SK-N-SH (cell line): ENCODE measurements around the gene C20orf204. TPM values are rescaled to one million over a fixed set of nuclear protein-coding genes. Genes with fewer than 3 reads are reported as not detected.

Experiments
- CTCF ChIA-PET: fragments of 300-600, 350-600 bp; formaldehyde crosslinking; extraction: SDS; loops from one replicate; lab custom pipeline; 2021; lab: Yijun Ruan, JAX
- POLR2A ChIA-PET: fragments of 350-600 bp; sonication (Branson Sonifier 250); formaldehyde crosslinking; extraction: SDS; loops from one replicate; lab custom pipeline; 2020; ENCODE audit warnings: antibody characterized with exemption, inconsistent platforms; lab: Yijun Ruan, JAX
- DNase-seq: peaks from one replicate; pipeline ENCODE4 v3.0.0; 2012
- H2AFZ ChIP-seq: fragments of 200-600 bp; sonication (generic); 2 replicates; pipeline ENCODE4 v1.8.1; 2016; ENCODE audit warnings: antibody characterized with exemption, mild to moderate bottlenecking, low read depth
- H3F3A ChIP-seq: fragments of 200-600 bp; sonication (generic); replicated peaks from 2 replicates; pipeline ENCODE3; 2016; ENCODE audit warnings: antibody characterized with exemption, mild to moderate bottlenecking; ENCODE audit not compliant: insufficient read depth
- H3K27ac ChIP-seq, 2 experiments: fragments of 200-500 bp in 1 of 2; fragments of 200-600 bp in 1 of 2; sonication (Bioruptor generic) in 1 of 2; sonication (generic), shearing (Covaris generic) in 1 of 2; 2 replicates each; pipeline versions ENCODE4 v1.5.1 to v1.6.1; 2014 to 2016; ENCODE audit warnings: low read depth in 2 of 2, inconsistent platforms in 1 of 2, low read length in 1 of 2, mild to moderate bottlenecking in 1 of 2, mixed read lengths in 1 of 2
- H3K27me3 ChIP-seq: fragments of 200-600 bp; sonication (generic), shearing (Covaris generic); 2 replicates; pipeline ENCODE4 v1.6.1; 2016; ENCODE audit warnings: mixed run types; ENCODE audit not compliant: insufficient read depth
- H3K36me3 ChIP-seq, 2 experiments: fragments of 200-500 bp in 1 of 2; fragments of 200-600 bp in 1 of 2; sonication (Bioruptor generic) in 1 of 2; sonication (generic) in 1 of 2; replicated peaks in 1 of 2; 2 replicates each; pipeline versions ENCODE3 to v1.5.1; 2014 to 2016; ENCODE audit warnings: low read length in 1 of 2, mild to moderate bottlenecking in 1 of 2; ENCODE audit not compliant: insufficient read depth in 2 of 2, control insufficient read depth in 1 of 2
- H3K4me1 ChIP-seq, 2 experiments: fragments of 200-500 bp in 1 of 2; fragments of 200-600 bp in 1 of 2; sonication (Bioruptor generic) in 1 of 2; sonication (generic), shearing (Covaris generic) in 1 of 2; 2 replicates each; pipeline versions ENCODE4 v1.5.1 to v1.6.1; 2014 to 2016; ENCODE audit warnings: low read depth in 1 of 2, low read length in 1 of 2, mixed run types in 1 of 2; ENCODE audit not compliant: insufficient read depth in 2 of 2, control insufficient read depth in 1 of 2
- H3K4me2 ChIP-seq: fragments of 200-600 bp; sonication (generic), shearing (Covaris generic); 2 replicates; pipeline ENCODE4 v1.6.1; 2017; ENCODE audit warnings: mixed run types
- H3K4me3 ChIP-seq, 2 experiments: fragments of 200-500 bp in 1 of 2; fragments of 200-600 bp in 1 of 2; sonication (Bioruptor generic) in 1 of 2; sonication (generic), shearing (Covaris generic) in 1 of 2; 2 replicates each; pipeline versions ENCODE4 v1.5.1 to v1.8.1; 2014 to 2016; ENCODE audit warnings: low read depth in 2 of 2, inconsistent platforms in 1 of 2, low read length in 1 of 2, mild to moderate bottlenecking in 1 of 2, mixed read lengths in 1 of 2, moderate library complexity in 1 of 2
- H3K79me2 ChIP-seq: fragments of 200-600 bp; sonication (generic); 2 replicates; pipeline ENCODE4 v1.8.1; 2017; ENCODE audit warnings: mild to moderate bottlenecking; ENCODE audit not compliant: insufficient read depth
- H3K9ac ChIP-seq: fragments of 200-600 bp; sonication (generic); 2 replicates; pipeline ENCODE4 v1.6.1; 2017; ENCODE audit warnings: mixed run types
- H3K9me2 ChIP-seq: fragments of 200-600 bp; sonication (generic); 2 replicates; pipeline ENCODE4 v1.6.1; 2017; ENCODE audit warnings: mixed run types
- H3K9me3 ChIP-seq: fragments of 200-600 bp; sonication (generic); 2 replicates; pipeline ENCODE4 v1.6.1; 2017; ENCODE audit warnings: mixed run types, mild to moderate bottlenecking, moderate library complexity
- H4K20me1 ChIP-seq: fragments of 200-600 bp; sonication (generic); 2 replicates; pipeline ENCODE4 v1.6.1; 2017; ENCODE audit warnings: mild to moderate bottlenecking, mixed run types; ENCODE audit not compliant: insufficient read depth
- EP300 ChIP-seq, 2 experiments: IDR thresholded peaks; 2 replicates each; pipeline versions ENCODE4 v1.4.0 to v1.6.1; 2012; ENCODE audit warnings: borderline replicate concordance in 1 of 2, low read depth in 1 of 2, low read length in 1 of 2
- EZH2phosphoT487 ChIP-seq: fragments of 200-600 bp; sonication (generic); IDR thresholded peaks from 2 replicates; pipeline ENCODE4 v1.6.1; 2017; ENCODE audit warnings: low read depth, mixed run types, mild to moderate bottlenecking, antibody characterized with exemption, moderate library complexity, borderline replicate concordance
- FOXJ3 ChIP-seq: sonication (generic); formaldehyde crosslinking; IDR thresholded peaks from 2 replicates; pipeline ENCODE4 v1.5.1; 2020; ENCODE audit warnings: mild to moderate bottlenecking, missing genetic modification reagents
- FOXM1 ChIP-seq: IDR thresholded peaks from 2 replicates; pipeline ENCODE4 v1.4.0; 2012; ENCODE audit warnings: low read depth, mild to moderate bottlenecking
- GABPA ChIP-seq: IDR thresholded peaks from 2 replicates; pipeline ENCODE4 v1.4.0; 2012; ENCODE audit warnings: low read depth, mild to moderate bottlenecking
- JUND ChIP-seq: IDR thresholded peaks from 2 replicates; pipeline ENCODE4 v1.4.0; 2012
- NFIC ChIP-seq: IDR thresholded peaks from 2 replicates; pipeline ENCODE4 v1.4.0; 2012; ENCODE audit warnings: borderline replicate concordance
- PBX3 ChIP-seq: IDR thresholded peaks from 2 replicates; pipeline ENCODE4; 2012
- RAD21 ChIP-seq: IDR thresholded peaks from 2 replicates; pipeline ENCODE4 v1.6.1; 2012; ENCODE audit warnings: mild to moderate bottlenecking, low read length
- RCOR1 ChIP-seq: fragments of 150-350 bp; IDR thresholded peaks from 2 replicates; pipeline ENCODE4 v1.6.1; 2017; ENCODE audit warnings: antibody characterized with exemption, low read length
- SIN3A ChIP-seq: IDR thresholded peaks from 2 replicates; pipeline ENCODE4 v1.6.1; 2012; ENCODE audit warnings: low read depth, mild to moderate bottlenecking, low read length, moderate library complexity, borderline replicate concordance
- TAF1 ChIP-seq: IDR thresholded peaks from 2 replicates; pipeline ENCODE4 v1.6.1; 2012; ENCODE audit warnings: low read depth, mild to moderate bottlenecking, low read length, moderate library complexity, borderline replicate concordance
- TCF12 ChIP-seq: IDR thresholded peaks from 2 replicates; pipeline ENCODE4 v1.4.0; 2012
- WGBS: methylation state at CpG from one replicate; pipeline ENCODE4 v1.1.6; 2017; ENCODE audit warnings: low lambda C conversion rate; 5-methylcytosine and 5-hydroxymethylcytosine counted together
- polyA plus RNA-seq, 3 experiments: library from polyadenylated mRNA; depleted of rRNA; stranded (reverse); fragments of >200 nt; gene quantifications; 2 replicates each; pipeline ENCODE4 v1.2.3, GENCODE V29; 2012
- TF ChIP-seq, protein P1 (sequence below): fragments of 150-350 bp; IDR thresholded peaks from 2 replicates; pipeline ENCODE4 v1.6.1; 2017; ENCODE audit warnings: antibody characterized with exemption, low read length, low read depth, borderline replicate concordance
- TF ChIP-seq, protein P2 (sequence below): fragments of 200-600 bp; sonication (generic); IDR thresholded peaks from 2 replicates; pipeline ENCODE4 v1.6.1; 2017; ENCODE audit warnings: antibody characterized with exemption, mild to moderate bottlenecking, moderate library complexity

C20orf204 gene
- polyA plus RNA-seq, 1 of the 3 experiments (the other 2 are of a cell fraction), result 0.21 TPM

DNA sequence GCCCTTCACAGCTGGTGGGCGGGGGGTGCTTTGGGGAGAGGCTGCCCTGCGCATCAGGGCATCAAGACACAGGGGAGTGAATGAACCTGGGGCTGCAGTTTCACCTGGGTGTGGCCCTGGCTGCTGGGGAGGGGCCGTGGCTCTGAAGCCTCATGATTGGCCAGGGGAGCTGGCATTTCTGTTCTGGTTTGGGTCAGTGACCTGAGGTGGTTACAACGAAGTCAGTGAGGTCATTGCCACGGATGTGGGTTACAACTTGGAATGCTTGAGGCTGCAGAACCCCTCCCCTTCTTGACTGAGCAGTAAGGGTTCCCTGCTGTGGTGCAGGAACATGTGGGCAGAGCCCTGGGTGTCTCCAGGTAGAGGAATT, 30.0 kb downstream of the C20orf204 start:
- Histone ChIP-seq H3K9me2 (no peaks in the 10 kb centered on the region), H3K4me1 (peaks cover 14 to 21% of the 10 kb centered on the region in 2 experiments; a peak in 2 of 4 replicates), H3K4me3 (no peak overlapping the region), H3K27ac (no peak overlapping the region), H3K79me2 (peaks cover 15% of the 10 kb centered on the region; the same call in 1 of the 2 replicates), H3K9ac (no peak overlapping the region), H3K4me2 (no peak overlapping the region), H2AFZ (no peak overlapping the region), H3K36me3 (no peaks in the 10 kb centered on the region), H4K20me1 (no peaks in the 10 kb centered on the region), H3K27me3 (no peaks in the 10 kb centered on the region), H3F3A (peaks cover 4% of the 10 kb centered on the region), H3K9me3 (no peaks in the 10 kb centered on the region)
- TF ChIP-seq TCF12 (no peak), JUND (no peak), GABPA (no peak), EP300 (IDR thresholded peaks at IDR 0.05; ENCODE audit: borderline replicate concordance in 1 of 2, low read depth in 1 of 2, low read length in 1 of 2) (no peak), NFIC (no peak), RCOR1 (no peak), FOXM1 (no peak)
- TF ChIP-seq, protein P1, sequence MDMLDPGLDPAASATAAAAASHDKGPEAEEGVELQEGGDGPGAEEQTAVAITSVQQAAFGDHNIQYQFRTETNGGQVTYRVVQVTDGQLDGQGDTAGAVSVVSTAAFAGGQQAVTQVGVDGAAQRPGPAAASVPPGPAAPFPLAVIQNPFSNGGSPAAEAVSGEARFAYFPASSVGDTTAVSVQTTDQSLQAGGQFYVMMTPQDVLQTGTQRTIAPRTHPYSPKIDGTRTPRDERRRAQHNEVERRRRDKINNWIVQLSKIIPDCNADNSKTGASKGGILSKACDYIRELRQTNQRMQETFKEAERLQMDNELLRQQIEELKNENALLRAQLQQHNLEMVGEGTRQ, result no peak
- POLR2A ChIA-PET, result no interaction called here
- CTCF ChIA-PET, result interaction anchor here (2.0 to 2.3 kb wide), 2 partner anchors 28 to 55 kb away, joined by 12 read pairs; no protein-coding TSS in a partner anchor
- no CpG with 5 or more reads among the region's 5 CpGs for WGBS
- DNase-seq, result no peak

DNA sequence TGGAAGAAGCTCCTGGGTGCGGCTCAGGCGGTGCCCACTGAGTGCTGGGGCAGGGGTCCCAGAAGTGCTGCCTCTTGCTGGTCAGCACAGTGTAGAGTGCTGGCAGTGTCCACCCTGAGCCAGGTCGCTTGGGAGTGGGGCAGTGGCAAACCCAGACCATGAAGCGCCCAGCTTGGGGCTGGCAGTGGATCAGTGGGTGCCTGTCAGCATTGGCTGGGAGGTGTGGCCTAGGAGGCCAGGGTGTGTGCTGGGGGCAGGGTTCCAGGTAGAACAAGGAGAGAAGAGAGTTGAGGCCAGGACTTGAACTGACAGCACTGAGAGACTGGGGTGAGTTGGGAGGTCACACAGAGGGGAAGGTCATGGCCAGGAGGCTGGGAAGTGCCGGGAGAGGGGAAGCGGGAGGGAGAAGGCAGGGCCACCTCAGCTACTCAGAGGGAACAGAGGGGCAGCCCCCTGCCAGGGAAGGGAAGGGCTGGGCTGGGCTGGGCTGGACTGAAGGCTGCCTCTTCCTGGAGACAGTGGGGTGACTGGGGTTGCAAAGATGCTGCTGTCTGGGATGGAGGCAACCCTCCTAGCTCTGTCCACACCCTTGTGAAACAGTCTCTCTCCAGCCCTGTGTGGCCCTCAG, 31.1 kb downstream of the C20orf204 start:
- no peak overlapping the region for H2AFZ ChIP-seq
- H3K9ac ChIP-seq, result no peak overlapping the region
- no peaks in the 10 kb centered on the region for H4K20me1 ChIP-seq
- peaks cover 15% of the 10 kb centered on the region; the same call in 1 of the 2 replicates for H3K79me2 ChIP-seq
- peaks cover 4% of the 10 kb centered on the region for H3F3A ChIP-seq
- no peak overlapping the region for H3K4me2 ChIP-seq
- ChIA-PET POLR2A (no interaction called here), CTCF (interaction anchor here (0.8 to 2.0 kb wide), 4 partner anchors 10 to 87 kb away, joined by 3 to 12 read pairs (median 4); partner anchors contain the start of gene SAMD10)
- TF ChIP-seq FOXJ3, result no peak
- TF ChIP-seq, protein P2, sequence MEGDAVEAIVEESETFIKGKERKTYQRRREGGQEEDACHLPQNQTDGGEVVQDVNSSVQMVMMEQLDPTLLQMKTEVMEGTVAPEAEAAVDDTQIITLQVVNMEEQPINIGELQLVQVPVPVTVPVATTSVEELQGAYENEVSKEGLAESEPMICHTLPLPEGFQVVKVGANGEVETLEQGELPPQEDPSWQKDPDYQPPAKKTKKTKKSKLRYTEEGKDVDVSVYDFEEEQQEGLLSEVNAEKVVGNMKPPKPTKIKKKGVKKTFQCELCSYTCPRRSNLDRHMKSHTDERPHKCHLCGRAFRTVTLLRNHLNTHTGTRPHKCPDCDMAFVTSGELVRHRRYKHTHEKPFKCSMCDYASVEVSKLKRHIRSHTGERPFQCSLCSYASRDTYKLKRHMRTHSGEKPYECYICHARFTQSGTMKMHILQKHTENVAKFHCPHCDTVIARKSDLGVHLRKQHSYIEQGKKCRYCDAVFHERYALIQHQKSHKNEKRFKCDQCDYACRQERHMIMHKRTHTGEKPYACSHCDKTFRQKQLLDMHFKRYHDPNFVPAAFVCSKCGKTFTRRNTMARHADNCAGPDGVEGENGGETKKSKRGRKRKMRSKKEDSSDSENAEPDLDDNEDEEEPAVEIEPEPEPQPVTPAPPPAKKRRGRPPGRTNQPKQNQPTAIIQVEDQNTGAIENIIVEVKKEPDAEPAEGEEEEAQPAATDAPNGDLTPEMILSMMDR, result no peak
- no peak for TF ChIP-seq TAF1
- no peak for TF ChIP-seq RAD21
- no peak for TF ChIP-seq RCOR1
- TF ChIP-seq EZH2phosphoT487, result no peak
- no peak for TF ChIP-seq PBX3
- TF ChIP-seq SIN3A, result no peak
- TF ChIP-seq, protein P1, result no peak
- H3K4me1 ChIP-seq, result peaks cover 14 to 20% of the 10 kb centered on the region in 2 experiments; a peak in 2 of 4 replicates
- no peaks in the 10 kb centered on the region for H3K27me3 ChIP-seq
- H3K4me3 ChIP-seq, result no peak overlapping the region
- H3K36me3 ChIP-seq, result no peaks in the 10 kb centered on the region
- H3K9me2 ChIP-seq, result no peaks in the 10 kb centered on the region
- DNase-seq, result no peak
- WGBS, result 90% methylated on average over 3 of the region's 6 CpGs
- no peak overlapping the region for H3K27ac ChIP-seq
- H3K9me3 ChIP-seq, result no peaks in the 10 kb centered on the region
